Activated naive CD4-positive, alpha-beta T cell treated with anti-CD3 and anti-CD28 coated beads, Interleukin-2, amount 50 U/mL, for 16 hours (primary cell): ENCODE measurements around the gene SRL.

Source experiments
- DNase-seq: peaks from one replicate; pipeline ENCODE4 v3.0.0-alpha.2; 2020

The SRL gene

DNA sequence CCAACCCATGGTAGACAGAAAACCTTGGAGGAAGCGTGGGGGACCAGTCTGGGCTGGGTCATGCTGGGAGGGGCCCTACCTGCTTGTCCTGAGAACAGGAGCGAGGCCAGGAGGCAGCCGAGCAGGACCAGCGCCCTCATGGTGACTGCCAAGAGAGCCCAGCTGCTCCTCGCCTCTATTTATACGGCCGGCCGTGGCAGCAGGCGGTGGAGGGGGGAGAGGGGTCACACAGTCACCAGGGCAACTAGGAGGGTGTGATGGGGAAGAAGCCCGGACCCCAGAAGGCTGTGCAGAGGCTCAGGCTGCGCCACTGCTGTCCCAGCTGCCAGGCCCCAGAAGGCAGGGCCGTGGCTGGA, at the start of gene SRL:
Gene SRL, minus strand, starts transcription at position 153 of the 356 bp plus-strand sequence. Its CDS starts 13 bp downstream, at position 140.
- no peak for DNase-seq

- no peak for DNase-seq
Observed at GRCh38 chr16:4290236-4290830, 48.5 kb upstream of the SRL start.

DNA sequence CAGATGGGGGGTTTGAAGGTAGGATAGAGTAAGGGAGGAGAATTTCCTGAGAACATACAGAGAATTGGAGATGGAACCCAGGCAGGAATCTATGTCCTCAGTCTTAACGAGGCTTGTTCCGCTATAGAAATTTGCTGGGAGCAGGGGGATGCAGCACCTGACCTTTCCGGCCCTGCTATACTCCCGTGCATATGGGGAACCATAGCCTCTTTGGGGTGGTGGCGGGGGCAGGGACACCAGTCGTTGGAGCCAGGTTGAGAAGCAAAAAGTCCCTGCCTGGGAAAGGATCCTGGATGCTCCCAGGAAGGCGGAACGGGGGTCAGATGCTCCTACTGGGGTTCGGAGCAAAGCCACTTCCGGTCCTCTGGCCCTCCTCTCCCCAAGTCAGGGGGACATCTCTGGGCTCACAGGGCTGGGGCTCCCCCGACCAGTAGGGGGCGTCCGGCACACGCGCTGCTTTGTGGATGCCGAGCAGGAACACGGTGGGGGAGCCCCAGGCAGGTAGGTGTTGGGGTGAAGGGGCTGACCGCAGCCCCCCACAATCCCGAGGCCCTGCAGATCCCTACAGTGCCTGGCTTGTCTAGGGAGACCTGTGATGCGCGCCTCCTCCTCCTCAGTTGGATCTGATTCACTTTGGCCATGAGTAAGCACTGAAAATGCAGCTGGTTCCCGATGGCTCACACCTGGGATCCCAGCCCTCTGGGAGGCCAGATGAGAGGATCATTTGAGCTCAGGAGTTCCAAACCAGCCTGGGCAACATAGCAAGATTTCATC, 46.5 kb upstream of the SRL start:
- DNase-seq, result peak; percentile 81

- no peak for DNase-seq
Observed at GRCh38 chr16:4285167-4285566, 43.3 kb upstream of the SRL start.

DNA sequence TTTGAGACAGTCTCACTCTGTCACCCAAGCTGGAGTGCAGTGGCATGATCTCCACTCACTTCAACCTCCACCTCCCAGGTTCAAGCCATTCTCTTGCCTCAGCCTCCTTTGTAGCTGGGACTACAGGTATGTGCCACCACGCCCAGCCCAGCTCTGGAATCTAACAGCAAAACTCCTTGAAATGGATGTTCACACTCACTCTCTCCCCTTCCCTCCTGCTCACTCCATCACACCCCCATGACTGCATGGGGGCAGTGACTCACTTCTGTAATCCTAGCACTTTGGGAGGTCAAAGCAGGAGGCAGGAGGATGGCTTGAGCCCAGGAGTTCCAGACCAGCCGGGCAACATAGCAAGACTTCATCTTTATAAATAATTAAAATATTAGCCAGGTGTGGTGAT, 42.1 kb upstream of the SRL start:
- DNase-seq, result no peak

DNA sequence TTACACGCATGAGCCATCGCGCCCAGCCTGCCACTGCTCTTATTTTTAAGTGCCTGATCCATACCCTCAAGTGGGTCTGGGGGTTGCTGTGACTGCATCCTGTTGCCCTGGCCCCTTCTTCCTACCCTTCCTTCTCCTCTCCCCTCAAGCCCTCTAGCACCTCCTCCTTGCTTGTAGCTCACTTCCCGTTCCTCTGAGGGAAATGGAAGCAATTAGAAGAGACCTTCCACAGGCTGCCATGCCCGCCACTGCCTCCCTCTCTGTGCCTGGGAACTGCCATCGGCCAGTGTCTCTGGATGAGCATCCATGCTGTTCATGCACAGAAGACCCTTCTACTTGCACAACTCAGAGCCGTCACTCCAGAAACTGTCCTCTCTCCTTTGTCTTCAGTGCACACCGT, 41.6 kb upstream of the SRL start:
- no peak for DNase-seq

GRCh38 chr16:4280625-4281024, 38.7 kb upstream of the SRL start:
- DNase-seq, result no peak

DNA sequence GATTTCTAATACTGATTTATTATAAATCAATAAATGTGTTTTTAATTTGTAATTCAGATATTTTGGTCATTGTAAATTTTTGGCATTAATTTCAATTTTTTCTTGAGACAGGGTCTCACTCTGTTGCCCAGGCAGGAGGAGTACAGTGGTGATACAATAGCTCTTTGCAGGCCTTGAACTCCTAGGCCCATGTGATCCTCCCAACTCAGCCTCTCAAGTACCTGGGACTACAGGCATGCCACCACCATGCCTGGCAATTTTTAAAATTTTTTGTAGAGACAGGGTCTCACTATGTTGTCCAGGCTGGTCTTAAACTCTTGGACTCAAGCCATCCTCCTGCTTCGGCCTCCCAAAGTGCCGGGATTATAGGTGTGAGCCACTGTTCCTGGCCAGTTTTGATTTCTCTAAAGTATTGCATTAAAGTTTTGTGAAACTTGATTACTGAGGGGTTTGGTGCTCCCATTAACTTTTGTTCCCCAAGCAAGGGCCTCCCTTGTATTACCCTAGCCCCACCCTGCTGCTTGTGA, 36.2 kb upstream of the SRL start:
- no peak for DNase-seq

GRCh38 chr16:4275861-4276260, 34.0 kb upstream of the SRL start:
- DNase-seq, result no peak

- DNase-seq, result peak; percentile 62
Observed at GRCh38 chr16:4273858-4274311, 32.0 kb upstream of the SRL start.

- no peak for DNase-seq
Observed at GRCh38 chr16:4272114-4272956, 30.5 kb upstream of the SRL start.

- DNase-seq, result peak; percentile 91
Observed at GRCh38 chr16:4271176-4272113, 29.6 kb upstream of the SRL start.

GRCh38 chr16:4270595-4270994, 28.7 kb upstream of the SRL start:
- DNase-seq, result no peak

GRCh38 chr16:4270091-4270490, 28.2 kb upstream of the SRL start:
- DNase-seq, result no peak

GRCh38 chr16:4266372-4266771, 24.5 kb upstream of the SRL start:
- no peak for DNase-seq

- DNase-seq, result no peak
Observed at GRCh38 chr16:4265676-4266075, 23.8 kb upstream of the SRL start.

- no peak for DNase-seq
Observed at GRCh38 chr16:4264546-4264945, 22.7 kb upstream of the SRL start.

GRCh38 chr16:4263504-4264436, 21.9 kb upstream of the SRL start:
- DNase-seq, result no peak

- no peak for DNase-seq
Observed at GRCh38 chr16:4262303-4262835, 20.5 kb upstream of the SRL start.

GRCh38 chr16:4261557-4262172, 19.8 kb upstream of the SRL start:
- peak; percentile 50 for DNase-seq
